Dedifferentiated amniotic fluid mesenchymal stem cell (primary cell): ENCODE measurements around the gene ASAP2.
"Not testable (repeated sequence)": the region's sequence is repeated elsewhere in the genome, so short reads cannot be mapped to it uniquely, and the experiment has no call there.

ENCODE experiments used
- DNase-seq: peaks from one replicate; pipeline ENCODE4 v3.0.0-alpha.2; 2016; ENCODE audit errors: extremely low spot score

ASAP2 gene

DNA sequence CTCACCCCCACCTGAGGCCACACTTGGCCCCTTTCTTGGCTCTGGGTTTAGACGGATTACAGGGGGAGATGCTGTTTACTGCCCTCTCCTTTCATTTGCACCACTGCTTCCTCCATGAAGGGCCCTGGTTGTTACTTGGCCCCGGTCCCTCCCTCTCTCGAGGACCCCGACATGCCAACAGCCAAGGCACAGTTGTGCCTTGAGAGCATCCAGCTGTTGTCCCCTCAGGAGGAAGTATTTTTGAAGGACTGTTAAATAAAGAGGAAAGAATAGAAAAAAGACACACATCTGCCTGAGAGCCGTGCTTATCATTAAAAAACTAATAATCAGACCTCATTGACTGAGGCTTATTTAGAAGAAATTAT is 172.8 kb downstream of the ASAP2 start:
- no peak for DNase-seq

DNA sequence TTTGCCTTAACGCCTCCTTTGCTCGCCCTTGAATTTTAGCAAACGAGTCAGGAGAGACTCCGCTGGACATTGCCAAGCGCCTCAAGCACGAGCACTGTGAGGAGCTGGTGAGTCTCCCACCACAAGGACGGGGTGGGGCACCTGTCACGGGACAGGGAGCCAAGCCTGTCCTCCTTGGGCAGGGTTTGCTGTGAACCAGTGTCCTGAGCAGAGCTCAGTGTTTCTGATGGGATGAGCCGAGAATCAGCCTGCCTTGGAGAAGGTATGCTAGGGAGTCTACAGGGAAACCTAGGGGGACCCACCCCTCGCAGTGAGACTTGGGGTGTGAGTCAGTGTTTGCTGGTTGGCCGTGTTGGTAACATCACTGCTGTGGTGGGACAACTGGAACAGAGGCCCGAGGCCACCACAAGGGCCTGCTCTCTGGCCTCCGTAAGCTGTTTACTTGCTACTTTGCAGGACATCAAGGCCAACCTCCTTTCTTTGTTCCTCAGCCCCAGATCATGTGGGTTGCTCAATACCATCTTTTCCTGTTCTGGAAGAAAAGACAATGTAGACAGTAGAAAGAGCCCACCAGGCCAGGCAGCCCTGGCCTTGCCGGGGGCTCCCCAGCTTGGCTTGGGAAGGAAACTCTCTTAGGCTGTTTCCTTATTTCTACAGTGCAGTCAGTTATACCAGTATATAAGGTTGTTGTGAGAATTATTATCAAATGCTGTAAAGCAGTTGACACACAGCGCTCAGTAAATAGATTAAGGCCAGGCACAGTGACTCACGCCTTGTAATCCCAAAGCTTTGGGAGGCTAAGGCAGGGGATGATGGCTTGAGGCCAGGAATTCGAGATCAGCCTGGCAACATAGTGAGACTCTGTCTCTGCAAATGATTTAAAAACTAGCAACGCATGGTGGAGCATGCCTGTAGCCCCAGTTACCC is 174.4 kb downstream of the ASAP2 start:
- DNase-seq: peak; percentile 92

DNA sequence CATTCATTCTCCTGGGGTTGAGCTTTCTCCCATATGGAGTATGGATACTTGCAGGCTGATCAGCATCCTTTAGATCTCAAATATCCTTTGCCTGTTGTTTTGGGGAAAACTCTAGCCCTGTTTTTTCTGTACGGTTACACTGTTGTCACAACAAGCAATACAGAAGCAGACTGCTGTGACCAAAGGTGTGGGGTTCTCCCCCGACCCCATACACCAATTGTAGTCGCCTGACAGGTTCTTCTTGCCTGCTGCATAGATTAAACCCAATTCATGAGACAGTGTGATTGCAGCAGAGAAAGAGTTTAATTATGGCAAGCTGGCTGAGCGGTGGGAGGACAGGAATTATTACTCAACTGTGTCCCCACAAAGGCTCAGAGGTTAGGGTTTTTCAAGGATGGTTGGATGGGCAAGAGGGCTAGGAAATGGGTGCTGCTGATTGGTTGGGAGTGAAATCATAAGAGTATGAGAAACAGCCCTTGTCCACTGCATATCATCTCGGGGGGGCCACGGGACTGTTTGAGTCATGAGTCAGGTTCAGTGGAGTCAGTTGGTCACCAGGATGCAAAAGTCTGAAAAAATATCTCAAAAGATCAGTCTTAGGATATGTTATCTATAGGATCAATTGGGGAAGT is 176.1 kb downstream of the ASAP2 start:
- DNase-seq: no peak

DNA sequence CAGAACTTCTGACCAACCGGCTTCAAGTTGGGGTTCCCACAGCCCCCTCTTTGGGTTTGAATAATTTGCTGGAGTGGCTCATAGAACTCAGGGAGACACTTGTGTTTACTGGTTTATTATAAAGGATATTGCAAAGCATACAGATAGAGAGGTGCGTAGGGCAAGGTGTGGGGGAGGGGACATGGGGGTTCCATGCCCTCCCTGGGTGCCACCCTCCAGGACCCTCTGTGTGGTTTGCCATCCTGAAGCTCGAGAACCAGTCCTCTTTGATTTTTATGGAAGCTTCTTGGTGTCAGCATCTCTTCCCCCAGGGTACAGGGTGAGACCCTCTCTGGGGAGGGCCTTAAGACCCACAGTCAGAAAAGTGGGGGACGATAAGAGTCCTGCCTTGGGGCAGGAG is 177.9 kb downstream of the ASAP2 start:
- no peak for DNase-seq

DNA sequence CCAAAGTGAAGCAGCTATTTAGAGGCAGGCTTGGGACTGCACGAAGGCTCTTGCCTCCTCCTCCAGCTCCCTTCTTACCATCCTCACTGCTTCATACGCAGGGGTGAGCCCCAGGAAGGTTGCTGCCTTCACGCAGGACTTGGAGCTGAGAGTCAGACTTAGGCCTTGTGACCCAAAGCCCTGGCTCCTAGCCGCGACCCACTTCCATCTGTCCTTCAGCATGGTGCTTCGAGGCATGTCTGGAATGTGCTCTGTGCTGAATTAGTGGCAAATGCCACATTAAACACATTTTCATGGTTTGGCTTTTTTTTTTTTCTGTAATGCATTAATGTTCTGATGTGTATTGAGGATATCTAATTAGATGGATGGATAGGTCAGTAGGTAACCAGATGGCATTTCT is 179.2 kb downstream of the ASAP2 start:
- no peak for DNase-seq

DNA sequence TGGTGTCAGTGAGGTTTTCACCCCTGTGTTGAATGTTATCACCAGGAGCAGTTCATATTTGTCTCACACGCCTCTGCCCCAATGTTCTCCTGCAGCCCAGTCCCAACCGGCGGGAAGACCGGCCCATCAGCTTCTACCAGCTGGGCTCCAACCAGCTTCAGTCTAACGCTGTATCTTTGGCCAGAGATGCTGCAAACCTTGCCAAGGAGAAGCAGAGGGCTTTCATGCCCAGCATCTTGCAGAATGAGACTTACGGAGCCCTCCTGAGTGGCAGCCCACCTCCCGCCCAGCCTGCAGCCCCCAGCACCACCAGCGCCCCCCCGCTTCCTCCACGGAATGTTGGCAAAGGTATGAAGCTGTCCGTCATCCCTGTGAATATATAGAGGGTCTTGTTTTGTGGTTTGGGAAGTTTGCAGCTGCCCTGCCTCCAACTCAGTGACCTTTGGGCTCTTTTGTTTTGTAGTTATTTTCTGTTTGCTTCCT is 181.6 kb downstream of the ASAP2 start:
- DNase-seq: no peak

DNA sequence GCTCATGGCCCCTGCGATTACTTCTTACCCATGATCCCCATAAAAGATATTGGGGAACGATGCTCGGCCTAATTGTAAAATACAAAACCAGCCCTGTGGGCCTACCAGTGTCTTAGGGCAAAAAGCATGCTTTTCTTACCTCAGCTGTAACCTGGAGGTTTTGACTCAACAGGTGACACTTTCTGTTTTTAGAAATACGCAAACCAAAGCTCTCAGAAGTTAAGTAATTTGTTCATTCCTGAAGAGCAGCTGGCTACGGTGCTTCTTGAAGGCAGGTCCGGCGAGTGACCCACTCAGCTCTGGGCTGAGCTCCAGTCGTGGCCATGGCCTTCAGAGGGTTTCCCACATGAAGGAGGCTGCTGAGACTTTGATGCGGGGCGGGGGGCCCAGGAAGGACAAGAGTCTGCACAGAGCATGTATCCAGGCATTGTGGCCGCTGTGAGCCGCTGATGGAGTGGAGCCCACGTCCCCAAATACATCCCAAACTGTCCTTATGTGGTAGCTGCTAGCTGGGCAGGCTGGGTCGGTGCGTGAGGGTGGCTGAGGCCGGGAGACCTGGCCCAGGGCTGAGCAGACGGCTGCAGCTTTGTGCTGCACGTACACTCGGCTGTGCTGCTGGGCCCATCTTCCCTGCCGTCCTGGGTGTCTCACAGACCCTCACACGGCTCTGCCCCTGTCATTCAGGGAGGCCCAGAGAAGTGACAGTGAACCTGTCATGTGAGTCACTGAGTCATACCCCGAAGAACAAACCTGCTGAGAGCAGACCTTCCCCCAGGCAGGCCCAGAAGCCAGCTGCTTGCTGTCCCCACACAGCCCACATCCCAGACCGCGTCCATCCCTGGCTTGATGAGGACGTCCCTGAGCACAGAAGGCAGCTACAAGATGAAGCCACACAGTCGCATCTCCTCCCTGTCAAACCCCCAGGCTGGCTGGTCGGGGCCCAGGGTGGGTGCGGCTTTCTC is 182.6 kb downstream of the ASAP2 start:
- no peak for DNase-seq

DNA sequence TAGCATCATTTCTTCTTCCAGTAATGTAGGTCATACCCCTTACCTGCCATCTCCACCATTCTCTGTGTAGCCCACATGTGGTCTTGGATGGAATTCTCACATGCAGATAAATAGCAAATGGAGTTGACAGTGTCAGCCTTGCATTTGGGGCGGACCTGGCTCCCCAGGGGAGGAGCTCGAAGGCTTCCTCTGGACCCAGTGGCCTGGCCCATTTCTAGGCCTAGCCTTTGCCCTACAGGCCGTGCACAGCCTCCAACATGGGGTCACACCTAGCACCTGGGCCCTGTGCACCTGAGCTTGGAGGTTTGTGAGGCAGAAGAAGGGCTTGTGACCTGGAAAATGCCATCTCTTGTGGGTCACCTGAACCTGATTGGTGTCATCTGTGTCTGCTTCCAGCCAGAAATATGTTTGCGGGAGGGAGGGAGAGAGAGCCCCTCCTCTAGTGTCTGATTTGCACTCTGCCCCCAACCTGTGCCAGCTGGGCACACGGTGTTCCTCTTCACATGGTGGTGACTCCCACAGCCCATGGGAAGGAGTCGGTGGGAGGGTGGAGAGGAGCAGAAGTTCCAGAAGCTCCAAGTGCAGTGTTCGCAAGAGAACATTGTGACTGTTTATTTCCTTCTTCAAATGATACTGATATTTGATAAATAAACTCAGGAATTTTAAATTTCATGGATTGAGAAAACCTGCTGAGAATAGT is 183.7 kb downstream of the ASAP2 start:
- no peak for DNase-seq

DNA sequence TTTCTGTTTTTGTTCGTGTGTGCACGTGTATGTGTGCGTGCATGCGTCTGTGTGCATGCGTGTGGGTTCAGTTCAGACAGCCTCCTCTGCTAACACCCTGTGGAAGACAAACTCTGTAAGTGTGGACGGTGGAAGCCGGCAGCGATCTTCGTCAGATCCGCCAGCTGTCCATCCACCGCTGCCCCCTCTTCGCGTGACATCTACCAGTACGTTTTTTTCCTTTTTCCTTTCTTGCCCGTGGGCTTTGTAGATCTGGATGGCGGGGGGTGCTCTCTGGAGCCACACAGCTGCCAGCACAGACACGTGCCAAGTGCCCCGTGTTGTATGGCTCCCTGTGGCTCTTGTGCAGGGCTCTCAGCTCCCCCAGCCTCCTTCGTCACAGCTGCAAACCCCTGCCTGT is 184.4 kb downstream of the ASAP2 start:
- DNase-seq: no peak

DNA sequence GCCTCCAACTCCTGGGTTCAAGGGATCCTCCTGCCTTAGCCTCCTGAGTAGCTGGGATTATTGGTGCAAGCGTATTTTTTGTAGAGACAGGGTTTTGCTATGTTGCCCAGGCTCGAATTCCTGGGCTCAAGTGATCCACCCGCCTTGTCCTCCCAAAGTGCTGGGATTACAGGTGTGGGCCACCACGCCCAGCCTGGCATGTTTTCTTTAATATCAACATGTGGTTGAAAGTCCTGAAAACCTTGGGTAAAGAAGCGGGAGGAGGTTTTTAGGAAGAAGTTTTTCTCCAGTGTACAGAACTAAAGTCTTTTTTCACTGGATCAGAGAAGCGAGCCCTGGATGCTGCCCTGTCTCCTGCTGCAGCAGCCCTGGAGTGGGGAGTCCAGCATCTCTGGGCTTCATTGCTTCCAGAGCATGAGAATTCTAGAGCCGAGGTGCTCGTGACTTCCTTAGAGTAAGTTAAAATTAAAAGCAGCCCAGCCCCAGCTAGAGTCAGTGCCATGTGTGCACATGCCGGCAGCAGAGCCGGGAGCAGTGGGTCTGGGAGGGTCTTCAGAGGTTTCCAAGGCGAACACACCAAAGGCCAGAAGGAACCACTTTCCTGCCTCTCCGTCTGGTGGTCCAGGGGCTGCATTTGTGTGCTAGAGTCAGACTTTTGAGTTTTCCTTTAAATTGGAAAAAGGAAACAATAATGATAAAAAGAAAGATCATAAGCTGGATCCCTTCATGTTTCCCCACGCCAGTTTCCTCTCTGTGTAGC is 185.5 kb downstream of the ASAP2 start:
- no peak for DNase-seq

DNA sequence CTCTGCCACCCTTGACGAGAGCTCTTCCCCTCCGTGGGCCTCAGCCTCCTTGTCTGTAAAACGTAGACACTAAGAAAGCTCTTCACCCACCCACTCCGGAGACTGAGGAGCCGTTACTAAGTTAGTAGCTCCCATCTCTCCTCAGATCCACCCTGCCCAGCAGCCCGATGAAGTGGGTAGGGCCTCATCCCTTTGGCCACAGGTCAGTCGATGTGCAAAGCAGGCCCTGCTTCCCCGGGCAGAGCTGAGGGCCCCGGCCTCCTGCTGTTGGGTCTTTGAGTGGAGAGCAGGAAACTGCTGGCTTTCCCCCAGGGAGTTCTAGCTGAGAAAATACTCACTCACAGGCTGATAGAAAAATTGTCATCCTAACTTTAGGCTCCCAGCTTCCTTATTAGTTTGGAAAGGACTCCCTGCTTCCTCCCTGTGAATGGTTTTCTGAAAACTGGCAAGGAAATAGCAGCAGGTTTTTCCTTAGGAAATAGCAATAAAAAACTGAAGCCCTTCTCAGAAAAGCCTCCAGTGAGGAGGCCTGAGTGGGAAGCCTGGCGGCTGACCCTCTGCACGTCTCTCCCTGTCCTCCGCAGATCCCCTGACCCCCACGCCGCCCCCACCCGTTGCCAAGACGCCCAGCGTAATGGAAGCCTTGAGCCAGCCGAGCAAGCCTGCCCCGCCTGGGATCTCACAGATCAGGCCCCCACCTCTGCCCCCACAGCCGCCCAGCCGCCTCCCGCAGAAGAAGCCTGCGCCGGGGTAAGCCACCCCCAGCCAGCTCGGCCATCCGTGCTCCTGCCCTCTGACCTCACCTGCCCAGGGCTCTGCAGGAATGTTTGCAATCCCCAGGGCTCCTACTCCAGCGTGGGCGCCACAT is 186.5 kb downstream of the ASAP2 start:
- no peak for DNase-seq

DNA sequence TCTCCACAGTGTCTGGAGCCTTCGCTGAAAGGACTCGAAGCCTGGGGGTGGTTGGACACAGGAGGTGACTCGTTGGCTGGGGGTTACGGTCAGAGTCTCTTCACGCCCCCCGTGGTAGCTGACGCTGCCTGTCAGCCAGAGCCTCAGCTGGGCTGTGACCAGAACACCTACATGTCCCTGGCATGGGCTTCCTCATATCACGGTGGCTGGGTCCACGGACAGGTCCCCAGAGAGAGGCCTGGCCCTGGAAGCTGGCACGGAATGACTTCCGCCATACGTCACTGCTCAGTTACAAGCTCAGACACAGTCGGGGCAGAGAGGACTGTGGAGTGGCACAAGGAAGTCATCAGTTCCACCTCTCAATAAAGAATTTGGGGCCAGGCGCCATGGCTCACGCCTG is 188.2 kb downstream of the ASAP2 start:
- no peak for DNase-seq

DNA sequence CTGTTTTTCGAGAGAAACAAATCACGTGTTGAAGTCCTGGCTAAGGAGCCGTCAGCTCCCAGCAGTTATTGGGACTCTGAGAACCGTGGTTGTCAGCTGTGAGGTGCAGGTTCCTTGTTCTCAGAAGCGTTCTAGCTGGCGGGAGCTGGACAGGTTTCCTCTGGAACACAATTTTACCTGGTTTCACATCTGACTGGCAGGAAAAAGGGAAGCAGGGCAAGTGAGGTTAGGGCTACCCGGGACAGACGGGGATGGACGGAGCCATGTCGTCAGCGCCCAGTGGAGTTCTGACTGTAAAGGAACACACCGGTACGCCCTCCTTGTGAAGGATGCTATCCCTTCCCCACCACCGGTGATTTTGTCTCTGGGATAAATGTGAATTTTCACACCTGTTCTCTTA is 190.6 kb downstream of the ASAP2 start:
- DNase-seq: no peak

DNA sequence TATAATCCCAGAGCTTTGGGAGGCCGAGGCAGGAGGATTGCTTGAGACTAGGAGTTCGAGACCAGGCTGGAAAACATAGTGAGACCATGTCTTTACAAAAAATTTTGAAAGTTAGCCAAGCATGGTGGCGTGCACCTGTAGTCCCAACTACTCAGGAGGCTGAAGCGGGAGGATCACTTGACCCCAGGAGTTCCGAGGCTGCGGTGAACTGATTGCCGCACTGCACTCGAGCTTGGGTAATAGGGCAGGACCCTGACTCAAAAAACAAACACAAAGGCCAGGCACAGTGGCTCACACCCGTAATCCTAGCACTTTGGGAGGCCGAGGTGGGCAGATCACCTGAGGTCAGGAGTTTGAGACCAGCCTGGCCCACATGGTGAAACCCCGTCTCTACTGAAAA is 191.6 kb downstream of the ASAP2 start:
- not testable (repeated sequence) for DNase-seq

DNA sequence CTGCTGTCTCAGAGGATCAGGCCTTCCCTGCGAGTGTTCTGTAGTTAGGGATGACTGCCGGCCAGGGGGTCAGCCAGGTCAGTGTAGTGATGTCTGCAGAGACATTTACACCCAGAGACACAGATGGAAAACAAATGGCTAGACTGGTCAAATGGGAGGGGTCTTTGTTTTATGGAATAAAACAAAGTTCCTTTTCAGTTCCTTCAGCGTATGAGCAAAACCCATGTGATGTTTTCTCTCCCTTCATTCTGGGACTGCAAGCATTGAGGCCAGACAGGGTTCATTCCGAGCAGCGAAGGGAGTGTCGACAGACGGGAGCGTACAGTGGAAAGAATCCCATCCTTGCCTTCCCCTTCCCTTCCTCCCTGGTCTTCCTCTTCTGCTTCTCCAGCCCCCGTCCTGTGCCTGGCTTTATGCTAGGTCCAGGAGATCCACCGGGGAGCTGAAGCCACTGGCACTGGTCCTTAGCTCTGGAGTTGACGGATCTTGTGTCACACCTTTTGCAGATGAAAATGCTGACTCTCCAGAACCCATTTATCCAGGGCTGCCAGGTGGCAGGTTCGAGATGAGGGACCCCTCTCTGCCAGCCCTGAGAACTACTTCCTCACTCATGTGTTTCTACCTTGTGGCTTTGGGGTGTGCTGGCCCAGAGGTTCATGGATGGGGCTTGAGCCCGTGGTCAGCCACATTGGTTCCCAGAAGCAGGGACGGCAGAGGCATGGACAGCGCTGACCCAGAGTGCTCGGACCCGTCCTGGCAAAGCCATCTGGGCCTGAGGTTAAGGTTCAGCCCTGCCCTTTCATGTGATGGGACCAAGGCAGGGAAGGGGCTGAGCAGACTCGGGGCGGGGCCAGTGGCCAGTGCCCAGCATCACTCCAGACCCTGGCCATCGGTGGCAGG is 192.5 kb downstream of the ASAP2 start:
- DNase-seq: no peak

DNA sequence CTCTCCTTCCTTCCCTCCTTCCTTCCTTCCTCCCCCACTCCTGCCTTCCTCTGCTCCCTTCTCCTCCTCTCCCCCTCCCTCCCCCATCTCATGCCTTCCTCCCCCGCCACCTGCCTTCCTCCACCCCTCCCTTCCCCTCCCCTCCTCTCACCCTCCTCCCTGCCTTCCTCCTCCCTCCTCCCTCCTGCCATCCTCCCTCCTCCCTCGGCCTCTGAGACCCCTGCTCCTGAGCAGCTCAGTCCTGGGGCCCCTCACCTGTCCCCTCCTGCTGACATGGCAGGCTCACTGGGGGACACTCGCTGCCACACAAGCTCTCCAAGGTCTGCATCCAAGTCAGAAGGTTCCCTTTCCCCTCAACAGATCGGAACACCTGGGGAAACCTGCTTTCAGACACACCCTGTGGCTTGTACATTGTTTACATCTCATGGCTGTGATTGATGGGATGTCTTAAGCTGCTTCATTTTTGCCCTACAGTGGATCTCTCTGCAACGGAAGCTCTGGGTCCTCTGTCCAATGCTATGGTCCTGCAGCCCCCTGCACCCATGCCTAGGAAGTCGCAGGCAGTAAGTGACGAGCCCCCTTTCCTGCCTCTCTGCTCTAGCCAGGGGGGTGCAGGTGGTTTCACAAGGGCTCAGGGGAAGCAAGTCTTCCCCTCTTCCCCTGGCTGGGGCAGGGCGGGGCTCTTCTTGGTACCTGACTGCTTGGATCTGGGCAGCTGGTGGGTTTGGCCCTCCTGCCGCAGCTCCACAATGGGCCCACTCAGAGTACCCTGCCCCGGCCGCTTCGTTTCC is 193.9 kb downstream of the ASAP2 start:
- no peak for DNase-seq

DNA sequence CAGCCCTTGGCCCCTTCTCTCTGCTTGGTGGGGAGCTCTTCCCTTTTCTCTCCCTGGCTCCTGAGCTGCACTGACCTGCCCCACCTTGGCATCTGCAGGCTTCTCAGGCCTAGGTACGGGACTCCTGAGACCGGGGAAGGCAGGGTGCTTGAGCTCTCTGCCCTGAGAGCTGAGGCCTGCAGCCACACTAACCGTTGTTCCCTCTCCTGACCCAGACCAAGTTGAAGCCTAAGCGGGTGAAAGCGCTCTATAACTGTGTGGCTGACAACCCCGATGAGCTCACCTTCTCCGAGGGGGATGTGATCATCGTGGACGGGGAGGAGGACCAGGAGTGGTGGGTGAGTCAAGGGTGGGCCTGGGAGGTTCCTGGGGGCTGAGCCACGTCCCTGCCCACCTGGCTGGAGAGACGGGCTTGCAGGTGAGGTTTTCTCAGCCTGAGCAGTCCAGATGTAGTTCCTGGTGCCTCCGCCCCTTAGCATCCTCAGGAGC is 194.5 kb downstream of the ASAP2 start:
- no peak for DNase-seq
